ENCODE measurements around the gene ASPN.

DNA sequence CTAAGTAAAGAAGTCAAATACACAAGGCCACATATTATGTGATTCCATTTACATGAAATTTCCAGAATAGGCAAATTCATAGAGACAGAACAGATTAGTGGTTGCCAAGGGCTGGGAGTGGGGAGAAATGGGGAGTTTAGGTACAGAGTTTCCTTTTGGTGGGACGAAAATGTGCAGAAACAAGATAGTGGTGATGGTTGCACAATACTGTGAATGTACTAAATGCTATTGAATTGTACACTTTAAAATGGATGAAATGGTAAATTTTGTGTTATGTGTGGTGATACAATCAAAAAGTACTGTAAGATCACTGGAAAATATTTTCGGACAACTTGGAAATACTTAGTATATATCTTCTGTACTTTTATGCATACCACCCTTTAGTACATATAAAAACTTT lies 38.5 kb upstream of the ASPN start:
- TF ChIP-seq, protein P1, sequence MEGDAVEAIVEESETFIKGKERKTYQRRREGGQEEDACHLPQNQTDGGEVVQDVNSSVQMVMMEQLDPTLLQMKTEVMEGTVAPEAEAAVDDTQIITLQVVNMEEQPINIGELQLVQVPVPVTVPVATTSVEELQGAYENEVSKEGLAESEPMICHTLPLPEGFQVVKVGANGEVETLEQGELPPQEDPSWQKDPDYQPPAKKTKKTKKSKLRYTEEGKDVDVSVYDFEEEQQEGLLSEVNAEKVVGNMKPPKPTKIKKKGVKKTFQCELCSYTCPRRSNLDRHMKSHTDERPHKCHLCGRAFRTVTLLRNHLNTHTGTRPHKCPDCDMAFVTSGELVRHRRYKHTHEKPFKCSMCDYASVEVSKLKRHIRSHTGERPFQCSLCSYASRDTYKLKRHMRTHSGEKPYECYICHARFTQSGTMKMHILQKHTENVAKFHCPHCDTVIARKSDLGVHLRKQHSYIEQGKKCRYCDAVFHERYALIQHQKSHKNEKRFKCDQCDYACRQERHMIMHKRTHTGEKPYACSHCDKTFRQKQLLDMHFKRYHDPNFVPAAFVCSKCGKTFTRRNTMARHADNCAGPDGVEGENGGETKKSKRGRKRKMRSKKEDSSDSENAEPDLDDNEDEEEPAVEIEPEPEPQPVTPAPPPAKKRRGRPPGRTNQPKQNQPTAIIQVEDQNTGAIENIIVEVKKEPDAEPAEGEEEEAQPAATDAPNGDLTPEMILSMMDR (IDR thresholded peaks at IDR 0.05; ENCODE audit: low read depth, low read length) = no peak
- TF ChIP-seq POLR2A (IDR thresholded peaks at IDR 0.05; ENCODE audit: extremely low read depth, insufficient read length) (no peak), MYC (IDR thresholded peaks at IDR 0.05; ENCODE audit: low read depth, low read length) (no peak)
- TF ChIP-seq, protein P2, sequence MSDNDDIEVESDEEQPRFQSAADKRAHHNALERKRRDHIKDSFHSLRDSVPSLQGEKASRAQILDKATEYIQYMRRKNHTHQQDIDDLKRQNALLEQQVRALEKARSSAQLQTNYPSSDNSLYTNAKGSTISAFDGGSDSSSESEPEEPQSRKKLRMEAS (IDR thresholded peaks at IDR 0.05; ENCODE audit: low read depth, low read length) = no peak

Data from NB4 (cell line).